Neuronal stem cell (in vitro differentiated cells): ENCODE measurements around the gene PTGFR.

Source experiments
- DNase-seq: peaks from one replicate; pipeline ENCODE4 v3.0.0-alpha.2; 2013; ENCODE audit warnings: low spot score
- H2AFZ ChIP-seq: one replicate; pipeline ENCODE4 v1.6.1; 2013; ENCODE audit warnings: mild to moderate bottlenecking, low read length, inconsistent platforms
- H2AK5ac ChIP-seq: 2 replicates; pipeline ENCODE4 v1.6.1; 2013; ENCODE audit warnings: low read depth, mild to moderate bottlenecking, inconsistent platforms, low read length, moderate library complexity, mixed read lengths
- H2BK120ac ChIP-seq: 2 replicates; pipeline ENCODE4 v1.6.1; 2013; ENCODE audit warnings: low read depth, mild to moderate bottlenecking, inconsistent platforms, low read length, moderate library complexity, mixed read lengths
- H2BK12ac ChIP-seq: one replicate; pipeline ENCODE4 v1.6.1; 2013; ENCODE audit warnings: low read length, inconsistent platforms
- H2BK15ac ChIP-seq: 2 replicates; pipeline ENCODE4 v1.6.1; 2013; ENCODE audit warnings: mild to moderate bottlenecking, low read length, inconsistent platforms, mixed read lengths
- H2BK5ac ChIP-seq: one replicate; pipeline ENCODE4 v1.6.1; 2013; ENCODE audit warnings: inconsistent platforms, mild to moderate bottlenecking, low read length, moderate library complexity
- H3K14ac ChIP-seq: one replicate; pipeline ENCODE4 v1.6.1; 2013; ENCODE audit warnings: low read length, inconsistent platforms
- H3K18ac ChIP-seq: 2 replicates; pipeline ENCODE4 v1.6.1; 2013; ENCODE audit warnings: low read length, inconsistent platforms
- H3K23ac ChIP-seq: 2 replicates; pipeline ENCODE4 v1.6.1; 2013; ENCODE audit warnings: low read depth, mild to moderate bottlenecking, mixed read lengths, low read length, inconsistent platforms; ENCODE audit not compliant: poor library complexity
- H3K27ac ChIP-seq: replicated peaks from 3 replicates; pipeline ENCODE4 v1.5.1; 2013; ENCODE audit warnings: low read length, inconsistent platforms
- H3K27me3 ChIP-seq, 3 experiments: 2 replicates each; pipeline ENCODE4 v1.6.1; 2013; ENCODE audit warnings: low read length in 3 of 3, mild to moderate bottlenecking in 2 of 3, inconsistent platforms in 1 of 3, low read depth in 1 of 3, mixed read lengths in 1 of 3, moderate library complexity in 1 of 3; ENCODE audit not compliant: control insufficient read depth in 3 of 3, insufficient read depth in 3 of 3
- H3K36me3 ChIP-seq, 2 donors: replicated peaks in 1 of 2; 2 replicates each; pipeline ENCODE4 v1.6.1; 2013; ENCODE audit warnings: low read length in 2 of 2; ENCODE audit not compliant: control insufficient read depth in 2 of 2, insufficient read depth in 2 of 2
- H3K4ac ChIP-seq: 2 replicates; pipeline ENCODE4 v1.6.1; 2013; ENCODE audit warnings: inconsistent platforms, mild to moderate bottlenecking, low read length, moderate library complexity
- H3K4me1 ChIP-seq, 2 donors: 1 replicate in 1 of 2; 2 replicates in 1 of 2; pipeline ENCODE4 v1.6.1; 2013; ENCODE audit warnings: low read length in 2 of 2, low read depth in 1 of 2; ENCODE audit not compliant: control insufficient read depth in 2 of 2, insufficient read depth in 1 of 2
- H3K4me2 ChIP-seq: one replicate; pipeline ENCODE4 v1.6.1; 2013; ENCODE audit warnings: mild to moderate bottlenecking, low read length, inconsistent platforms; ENCODE audit not compliant: insufficient read depth, poor library complexity, severe bottlenecking
- H3K4me3 ChIP-seq, 2 donors: 2 replicates each; pipeline ENCODE4 v1.5.1; 2013; ENCODE audit warnings: low read length in 2 of 2, mild to moderate bottlenecking in 2 of 2, inconsistent platforms in 1 of 2, moderate library complexity in 1 of 2
- H3K79me1 ChIP-seq: one replicate; pipeline ENCODE4 v1.6.1; 2013; ENCODE audit warnings: low read depth, mild to moderate bottlenecking, inconsistent platforms, low read length, moderate library complexity
- H3K9ac ChIP-seq: one replicate; pipeline ENCODE4 v1.6.1; 2013; ENCODE audit warnings: mild to moderate bottlenecking, low read depth, low read length, inconsistent platforms; ENCODE audit not compliant: poor library complexity
- H3K9me3 ChIP-seq, 2 donors: replicated peaks in 1 of 2; 2 replicates each; pipeline versions ENCODE3 to v1.6.1; 2013; ENCODE audit warnings: low read length in 2 of 2, mild to moderate bottlenecking in 2 of 2, inconsistent platforms in 1 of 2, low read depth in 1 of 2, mixed read lengths in 1 of 2, moderate library complexity in 1 of 2; ENCODE audit not compliant: control insufficient read depth in 2 of 2, insufficient read depth in 1 of 2
- H4K8ac ChIP-seq: one replicate; pipeline ENCODE4 v1.6.1; 2013; ENCODE audit warnings: low read depth, mild to moderate bottlenecking, inconsistent platforms, low read length, moderate library complexity
- H4K91ac ChIP-seq: one replicate; pipeline ENCODE4 v1.6.1; 2013; ENCODE audit warnings: low read length, low read depth, mild to moderate bottlenecking, inconsistent platforms; ENCODE audit not compliant: poor library complexity
- WGBS, 2 donors: extraction: QIAGEN DNeasy Blood & Tissue Kit; methylation state at CpG; one replicate each; pipeline ENCODE4 v1.1.7; 2013; ENCODE audit warnings: missing lambda C conversion rate in 2 of 2, mixed read lengths in 1 of 2; ENCODE audit not compliant: insufficient read length in 2 of 2, insufficient replicate concordance in 1 of 2; ENCODE audit errors: extremely low coverage in 2 of 2; 5-methylcytosine and 5-hydroxymethylcytosine counted together

PTGFR gene

DNA sequence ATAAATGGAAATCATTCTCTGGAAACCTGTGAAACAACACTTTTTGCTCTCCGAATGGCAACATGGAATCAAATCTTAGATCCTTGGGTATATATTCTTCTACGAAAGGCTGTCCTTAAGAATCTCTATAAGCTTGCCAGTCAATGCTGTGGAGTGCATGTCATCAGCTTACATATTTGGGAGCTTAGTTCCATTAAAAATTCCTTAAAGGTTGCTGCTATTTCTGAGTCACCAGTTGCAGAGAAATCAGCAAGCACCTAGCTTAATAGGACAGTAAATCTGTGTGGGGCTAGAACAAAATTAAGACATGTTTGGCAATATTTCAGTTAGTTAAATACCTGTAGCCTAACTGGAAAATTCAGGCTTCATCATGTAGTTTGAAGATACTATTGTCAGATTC is 45.7 kb downstream of the PTGFR start:
- Histone ChIP-seq H3K4me1 (no peaks in the 10 kb centered on the region), H3K27me3 (no peaks in the 10 kb centered on the region), H3K9ac (no peak overlapping the region), H3K4ac (no peak overlapping the region), H3K36me3 (no peaks in the 10 kb centered on the region), H2BK12ac (no peak overlapping the region), H2AK5ac (no peak overlapping the region), H3K23ac (no peak overlapping the region), H3K18ac (no peak overlapping the region), H3K27ac (no peak overlapping the region), H4K8ac (no peak overlapping the region), H3K79me1 (no peaks in the 10 kb centered on the region), H2BK5ac (no peak overlapping the region), H3K9me3 (no peaks in the 10 kb centered on the region), H4K91ac (no peak overlapping the region), H2AFZ (no peak overlapping the region), H3K4me2 (no peak overlapping the region), H2BK15ac (no peak overlapping the region), H2BK120ac (no peak overlapping the region), H3K14ac (no peak overlapping the region), H3K4me3 (no peak overlapping the region)
- no CpG with 5 or more reads among the region's 2 CpGs for WGBS, 2 donors
- DNase-seq: no peak

DNA sequence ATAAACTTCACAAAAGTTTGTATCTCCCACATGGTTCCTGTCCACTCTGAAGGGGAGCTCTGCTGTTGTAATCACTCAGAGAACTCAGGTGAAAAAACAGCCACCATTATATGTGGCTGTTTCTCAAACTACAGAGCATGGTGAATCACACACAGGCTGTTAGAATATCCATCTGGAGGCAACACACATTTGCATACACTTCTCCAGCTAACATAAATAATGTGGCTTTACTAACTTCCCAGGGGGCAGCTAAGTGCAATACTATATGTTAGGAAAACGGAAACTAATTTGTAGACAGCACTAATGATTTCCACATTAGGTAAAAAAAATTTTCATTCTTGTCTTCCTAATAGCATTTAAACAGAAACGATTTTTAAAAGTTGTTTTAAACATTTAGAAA is 49.3 kb downstream of the PTGFR start:
- Histone ChIP-seq H3K9me3 (no peaks in the 10 kb centered on the region), H3K18ac (no peak overlapping the region), H3K14ac (no peak overlapping the region), H2BK15ac (no peak overlapping the region), H2BK5ac (no peak overlapping the region), H2BK120ac (no peak overlapping the region), H3K4me2 (no peak overlapping the region), H3K23ac (no peak overlapping the region), H4K91ac (no peak overlapping the region), H3K4ac (no peak overlapping the region), H3K9ac (no peak overlapping the region), H3K27me3 (no peaks in the 10 kb centered on the region), H2AFZ (no peak overlapping the region), H2BK12ac (no peak overlapping the region), H3K4me1 (no peaks in the 10 kb centered on the region), H4K8ac (no peak overlapping the region), H3K4me3 (no peak overlapping the region), H3K79me1 (no peaks in the 10 kb centered on the region), H3K27ac (no peak overlapping the region), H3K36me3 (no peaks in the 10 kb centered on the region), H2AK5ac (no peak overlapping the region)
- no CpG with 5 or more reads among the region's 2 CpGs for WGBS, 2 donors
- DNase-seq: no peak

DNA sequence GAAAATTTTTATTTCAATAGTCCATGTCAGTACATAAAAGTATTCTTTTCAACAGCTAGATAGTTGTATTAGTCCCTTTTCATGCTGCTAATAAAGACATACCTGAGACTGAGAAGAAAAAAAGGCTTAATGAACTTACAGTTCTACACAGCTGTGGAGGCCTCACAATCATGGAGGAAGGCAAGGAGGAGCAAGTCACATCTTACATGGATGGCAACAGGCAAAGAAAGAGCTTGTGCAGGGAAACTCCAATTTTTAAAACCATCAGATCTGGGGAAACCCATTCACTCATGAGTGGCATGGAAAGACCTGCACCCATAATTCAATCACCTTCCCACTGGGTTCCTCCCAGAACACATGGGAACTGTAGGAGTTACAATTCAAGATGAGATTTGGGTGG is 50.7 kb downstream of the PTGFR start:
- H2BK120ac ChIP-seq: no peak overlapping the region
- no peaks in the 10 kb centered on the region for H3K36me3 ChIP-seq
- no peak overlapping the region for H3K4me2 ChIP-seq
- no peaks in the 10 kb centered on the region for H3K4me1 ChIP-seq
- H3K4me3 ChIP-seq: no peak overlapping the region
- H3K14ac ChIP-seq: no peak overlapping the region
- no peaks in the 10 kb centered on the region for H3K27me3 ChIP-seq
- no peak overlapping the region for H2BK5ac ChIP-seq
- H3K9ac ChIP-seq: no peak overlapping the region
- H3K4ac ChIP-seq: no peak overlapping the region
- no peak for DNase-seq
- H4K91ac ChIP-seq: no peak overlapping the region
- no peak overlapping the region for H4K8ac ChIP-seq
- H3K79me1 ChIP-seq: no peaks in the 10 kb centered on the region
- no peak overlapping the region for H3K23ac ChIP-seq
- no peak overlapping the region for H3K27ac ChIP-seq
- no peaks in the 10 kb centered on the region for H3K9me3 ChIP-seq
- H2AFZ ChIP-seq: no peak overlapping the region
- H2BK12ac ChIP-seq: no peak overlapping the region
- no peak overlapping the region for H2AK5ac ChIP-seq
- no peak overlapping the region for H3K18ac ChIP-seq
- H2BK15ac ChIP-seq: no peak overlapping the region

DNA sequence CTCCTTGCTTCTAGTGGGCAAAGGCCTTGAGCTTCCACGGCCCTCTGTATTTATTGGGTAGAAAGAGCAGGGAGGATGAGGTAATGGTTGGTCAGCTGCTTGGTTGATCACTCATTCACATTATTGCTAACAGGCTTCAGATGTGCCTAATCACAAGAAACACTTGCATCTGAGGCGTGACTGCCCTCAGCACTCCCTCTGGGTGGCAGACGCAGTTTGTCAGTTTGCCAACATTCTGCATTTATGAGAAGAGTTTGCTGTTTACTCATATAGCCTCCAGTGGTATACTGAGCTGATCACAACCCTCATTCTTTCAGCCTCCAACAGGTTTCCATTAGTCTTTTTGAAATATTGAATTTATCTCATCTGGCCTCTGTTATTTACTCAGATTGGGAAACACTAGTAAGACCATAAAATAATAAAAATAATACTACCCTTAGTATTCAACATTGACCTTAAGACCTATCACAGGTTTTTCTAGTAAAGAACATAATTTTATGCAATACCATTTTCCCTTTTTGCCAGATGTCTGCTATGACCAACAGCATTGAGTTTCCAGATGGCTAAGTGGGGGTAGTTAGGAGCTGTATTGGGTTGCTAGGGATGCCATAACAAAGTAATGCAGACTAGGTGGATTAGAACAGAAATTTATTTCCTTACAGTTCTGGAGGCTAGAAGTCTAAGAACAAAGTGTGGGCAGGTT is 53.3 kb downstream of the PTGFR start:
- no CpG with 5 or more reads among the region's 3 CpGs for WGBS, 2 donors

More for the DNA sequence above, 53.3 kb downstream of the PTGFR start:
- no peak overlapping the region for H2BK12ac ChIP-seq
- no peak overlapping the region for H3K4ac ChIP-seq
- H3K4me3 ChIP-seq: no peak overlapping the region
- H3K9me3 ChIP-seq: no peaks in the 10 kb centered on the region
- H3K27ac ChIP-seq: no peak overlapping the region
- H3K27me3 ChIP-seq: no peaks in the 10 kb centered on the region
- no peak overlapping the region for H3K18ac ChIP-seq
- H4K8ac ChIP-seq: no peak overlapping the region
- no peak overlapping the region for H2BK5ac ChIP-seq
- no peak for DNase-seq
- no peak overlapping the region for H3K14ac ChIP-seq
- H3K9ac ChIP-seq: no peak overlapping the region
- H2AK5ac ChIP-seq: no peak overlapping the region
- no peak overlapping the region for H2BK120ac ChIP-seq
- no peaks in the 10 kb centered on the region for H3K4me1 ChIP-seq
- no peak overlapping the region for H4K91ac ChIP-seq
- no peak overlapping the region for H3K23ac ChIP-seq
- H3K79me1 ChIP-seq: no peaks in the 10 kb centered on the region
- no peak overlapping the region for H2BK15ac ChIP-seq
- no peak overlapping the region for H2AFZ ChIP-seq
- H3K36me3 ChIP-seq: no peaks in the 10 kb centered on the region
- H3K4me2 ChIP-seq: no peak overlapping the region
